GM21367 (cell line): ENCODE measurements around the gene KIF21B.
A peak's percentile ranks its signal among the peaks of the same experiment; 100 is the strongest.

Experiments used
- ATAC-seq: cut with Tn5 transposase; IDR thresholded peaks from one replicate; pipeline ENCODE4 v1.9.1; 2021; ENCODE audit not compliant: unreplicated experiment

The KIF21B gene, protein sequence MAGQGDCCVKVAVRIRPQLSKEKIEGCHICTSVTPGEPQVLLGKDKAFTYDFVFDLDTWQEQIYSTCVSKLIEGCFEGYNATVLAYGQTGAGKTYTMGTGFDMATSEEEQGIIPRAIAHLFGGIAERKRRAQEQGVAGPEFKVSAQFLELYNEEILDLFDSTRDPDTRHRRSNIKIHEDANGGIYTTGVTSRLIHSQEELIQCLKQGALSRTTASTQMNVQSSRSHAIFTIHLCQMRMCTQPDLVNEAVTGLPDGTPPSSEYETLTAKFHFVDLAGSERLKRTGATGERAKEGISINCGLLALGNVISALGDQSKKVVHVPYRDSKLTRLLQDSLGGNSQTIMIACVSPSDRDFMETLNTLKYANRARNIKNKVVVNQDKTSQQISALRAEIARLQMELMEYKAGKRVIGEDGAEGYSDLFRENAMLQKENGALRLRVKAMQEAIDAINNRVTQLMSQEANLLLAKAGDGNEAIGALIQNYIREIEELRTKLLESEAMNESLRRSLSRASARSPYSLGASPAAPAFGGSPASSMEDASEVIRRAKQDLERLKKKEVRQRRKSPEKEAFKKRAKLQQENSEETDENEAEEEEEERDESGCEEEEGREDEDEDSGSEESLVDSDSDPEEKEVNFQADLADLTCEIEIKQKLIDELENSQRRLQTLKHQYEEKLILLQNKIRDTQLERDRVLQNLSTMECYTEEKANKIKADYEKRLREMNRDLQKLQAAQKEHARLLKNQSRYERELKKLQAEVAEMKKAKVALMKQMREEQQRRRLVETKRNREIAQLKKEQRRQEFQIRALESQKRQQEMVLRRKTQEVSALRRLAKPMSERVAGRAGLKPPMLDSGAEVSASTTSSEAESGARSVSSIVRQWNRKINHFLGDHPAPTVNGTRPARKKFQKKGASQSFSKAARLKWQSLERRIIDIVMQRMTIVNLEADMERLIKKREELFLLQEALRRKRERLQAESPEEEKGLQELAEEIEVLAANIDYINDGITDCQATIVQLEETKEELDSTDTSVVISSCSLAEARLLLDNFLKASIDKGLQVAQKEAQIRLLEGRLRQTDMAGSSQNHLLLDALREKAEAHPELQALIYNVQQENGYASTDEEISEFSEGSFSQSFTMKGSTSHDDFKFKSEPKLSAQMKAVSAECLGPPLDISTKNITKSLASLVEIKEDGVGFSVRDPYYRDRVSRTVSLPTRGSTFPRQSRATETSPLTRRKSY (N-terminal part only)

DNA sequence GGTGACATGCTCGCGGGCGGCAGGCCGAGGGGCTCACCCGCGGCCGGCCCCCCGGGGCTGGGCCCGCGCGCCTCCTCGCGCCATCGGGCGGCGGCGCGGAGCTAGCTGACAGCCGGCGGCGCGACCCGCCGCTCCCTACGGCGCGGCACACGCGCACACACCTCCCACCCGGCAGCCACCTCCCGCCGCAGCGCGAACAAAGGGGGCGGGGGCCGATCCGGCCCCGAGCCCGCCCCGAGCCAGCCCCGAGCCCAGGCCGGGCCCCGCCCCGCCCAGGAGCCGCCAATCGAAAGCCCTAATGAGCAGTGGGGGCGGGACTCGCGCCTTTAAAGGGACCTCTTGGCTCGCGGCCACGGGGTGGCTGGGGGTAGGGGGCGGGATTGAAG is at the start of gene KIF21B:
Gene KIF21B (minus strand): TSS at position 198 of the 386 bp plus-strand sequence. CDS start 331 bp downstream, outside the sequence.
- ATAC-seq: peak; percentile 51

DNA sequence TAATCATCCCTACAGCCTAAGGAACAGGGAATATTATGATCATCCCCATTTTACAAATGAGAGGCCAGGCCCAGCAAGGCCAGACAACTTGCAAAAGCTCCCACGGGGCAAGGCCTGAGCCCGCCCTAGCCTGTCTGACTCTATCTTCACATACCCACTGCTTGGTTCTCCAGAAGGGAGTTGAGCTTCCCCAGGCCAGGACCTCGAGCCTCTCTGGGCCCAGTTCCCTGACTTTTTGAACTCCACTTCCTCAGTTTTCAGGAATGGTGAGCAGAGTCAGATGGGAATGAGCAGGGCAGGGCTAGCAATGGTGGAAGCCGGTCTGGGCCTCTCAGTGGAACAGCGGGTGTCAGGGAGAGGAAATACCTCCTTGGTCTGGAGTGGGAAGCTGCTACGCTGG is 49.4 kb upstream of the KIF21B start:
- no peak for ATAC-seq

DNA sequence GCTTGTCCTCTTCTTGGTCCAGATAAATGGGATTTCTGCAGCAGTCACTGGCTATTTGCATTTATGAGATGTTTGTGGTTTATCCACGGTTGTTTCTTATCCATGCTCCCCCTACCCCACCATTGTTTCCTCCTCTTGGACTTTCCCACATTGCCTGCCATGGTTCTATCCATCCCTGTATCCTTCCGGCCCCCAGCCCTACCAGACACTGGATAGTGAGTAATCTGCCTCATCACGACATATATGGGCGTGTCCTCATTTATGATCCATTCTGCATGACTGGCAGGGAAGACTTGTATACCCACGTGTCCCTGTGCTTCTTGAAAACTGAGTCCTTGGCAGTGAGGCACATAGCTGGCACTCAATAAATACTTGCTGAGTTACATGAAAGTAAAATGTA is 48.6 kb upstream of the KIF21B start:
- no peak for ATAC-seq

DNA sequence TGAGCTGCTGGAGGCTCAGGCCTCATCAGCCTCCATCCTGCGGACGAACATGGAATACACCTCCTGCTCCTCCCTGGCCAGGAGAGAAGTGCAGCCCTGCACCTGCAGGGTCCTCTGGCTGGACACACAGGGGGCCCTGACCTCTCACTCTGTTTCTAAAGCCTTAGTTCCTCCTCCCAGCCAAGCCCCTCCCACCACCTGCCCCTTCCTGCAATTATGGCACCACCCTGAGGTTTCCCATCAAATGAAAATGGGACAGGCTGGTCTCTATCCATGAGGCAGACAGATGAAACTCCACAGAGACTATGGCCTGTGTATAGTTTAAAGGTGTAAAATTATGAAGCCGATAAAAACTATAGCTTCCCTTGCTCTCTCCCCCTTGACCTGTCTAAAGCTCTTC is 46.1 kb upstream of the KIF21B start:
- no peak for ATAC-seq

DNA sequence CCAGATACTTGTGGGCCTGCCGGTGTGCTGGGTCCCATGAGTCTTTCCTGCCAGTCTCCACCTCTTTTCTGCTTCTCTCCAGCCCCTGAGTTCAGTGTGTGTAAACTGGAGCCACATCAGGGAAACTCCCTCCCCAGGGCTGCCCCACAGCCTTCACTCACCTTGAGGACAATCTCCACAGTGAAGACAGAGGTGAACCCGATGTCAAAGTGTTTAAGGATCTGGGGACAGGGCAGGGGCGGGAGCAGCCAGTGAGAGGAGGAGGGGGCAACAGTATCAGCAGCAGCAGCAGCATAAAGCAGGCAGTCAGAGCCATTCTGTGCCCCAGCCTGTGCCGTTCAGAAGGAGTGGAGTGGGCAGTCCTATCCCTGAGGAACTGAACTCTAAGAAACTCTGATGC is 45.5 kb upstream of the KIF21B start:
- no peak for ATAC-seq

DNA sequence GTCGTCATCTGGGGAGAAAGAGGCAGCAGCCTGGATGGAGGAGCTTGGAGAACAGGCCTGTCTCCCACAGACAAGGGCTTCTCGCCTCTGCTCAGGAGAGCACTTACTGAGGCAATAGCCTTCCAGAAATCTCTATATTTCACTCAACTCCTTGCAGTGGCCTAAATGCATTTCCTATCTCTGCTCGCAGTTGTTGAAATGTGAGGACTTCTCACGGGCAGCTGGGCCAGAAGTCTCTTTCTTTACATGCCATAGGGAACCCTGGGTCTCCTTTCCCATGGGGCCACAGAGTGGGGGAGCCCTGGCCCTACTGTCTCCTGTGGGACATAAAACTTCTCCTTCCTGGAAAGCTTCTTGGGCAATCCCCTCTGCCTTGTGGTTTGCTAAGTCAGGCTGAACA is 43.5 kb upstream of the KIF21B start:
- no peak for ATAC-seq

DNA sequence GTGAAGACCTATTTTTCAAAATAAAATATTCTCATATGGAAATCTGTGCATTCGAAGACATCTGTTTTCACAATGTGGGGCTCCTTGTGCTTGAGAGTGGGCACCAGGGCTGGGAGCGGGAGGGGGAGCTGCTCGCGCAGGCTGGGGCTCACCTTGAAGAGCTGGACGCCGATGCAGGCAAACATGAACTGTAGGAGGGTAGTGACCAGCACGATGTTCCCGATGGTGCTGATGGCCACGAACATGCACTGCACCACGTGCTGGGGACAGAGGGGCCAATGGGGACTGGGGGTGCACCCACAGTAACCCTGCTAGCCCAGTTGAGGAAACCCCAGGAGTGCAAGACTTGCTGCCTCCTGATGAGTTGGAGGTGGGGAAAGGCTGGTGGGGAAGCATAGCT is 42.2 kb upstream of the KIF21B start:
- ATAC-seq: no peak

DNA sequence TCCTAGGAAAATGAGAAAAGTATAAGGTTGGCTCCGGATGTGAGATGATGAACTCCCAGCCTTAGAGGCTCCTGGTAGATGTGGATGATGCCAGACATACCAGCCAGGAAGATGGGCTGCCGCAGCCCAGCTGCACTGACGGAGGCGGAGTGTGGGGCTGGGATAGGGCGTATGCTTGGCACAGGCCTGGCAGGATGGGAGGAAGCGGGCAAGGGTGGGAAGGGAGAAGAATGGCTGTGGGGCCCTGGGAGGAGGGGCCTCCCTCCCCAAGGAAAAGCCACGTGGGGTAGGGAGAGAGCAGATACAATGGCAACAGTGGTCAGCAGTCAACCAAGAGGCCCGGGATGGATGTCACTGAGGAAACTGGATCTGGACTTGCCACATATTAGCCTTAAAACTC is 41.3 kb upstream of the KIF21B start:
- ATAC-seq: no peak

DNA sequence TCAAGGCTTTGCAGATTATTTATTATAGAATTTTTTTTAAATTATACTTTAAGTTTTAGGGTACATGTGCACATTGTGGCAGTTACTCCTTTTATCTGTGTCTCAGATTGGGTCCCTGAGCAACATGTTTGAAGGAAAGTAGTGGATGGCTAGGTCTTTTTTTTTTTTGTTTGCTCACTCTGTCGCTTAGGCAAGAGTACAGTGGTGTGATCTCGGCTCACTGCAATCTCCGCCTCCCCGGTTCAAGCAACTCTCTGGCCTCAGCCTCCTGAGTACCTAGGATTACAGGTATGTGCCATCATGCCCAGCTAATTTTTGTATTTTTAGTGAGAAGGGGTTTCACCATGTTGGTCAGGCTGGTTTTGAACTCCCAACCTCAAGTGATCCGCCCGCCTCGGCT is 39.6 kb upstream of the KIF21B start:
- no peak for ATAC-seq

DNA sequence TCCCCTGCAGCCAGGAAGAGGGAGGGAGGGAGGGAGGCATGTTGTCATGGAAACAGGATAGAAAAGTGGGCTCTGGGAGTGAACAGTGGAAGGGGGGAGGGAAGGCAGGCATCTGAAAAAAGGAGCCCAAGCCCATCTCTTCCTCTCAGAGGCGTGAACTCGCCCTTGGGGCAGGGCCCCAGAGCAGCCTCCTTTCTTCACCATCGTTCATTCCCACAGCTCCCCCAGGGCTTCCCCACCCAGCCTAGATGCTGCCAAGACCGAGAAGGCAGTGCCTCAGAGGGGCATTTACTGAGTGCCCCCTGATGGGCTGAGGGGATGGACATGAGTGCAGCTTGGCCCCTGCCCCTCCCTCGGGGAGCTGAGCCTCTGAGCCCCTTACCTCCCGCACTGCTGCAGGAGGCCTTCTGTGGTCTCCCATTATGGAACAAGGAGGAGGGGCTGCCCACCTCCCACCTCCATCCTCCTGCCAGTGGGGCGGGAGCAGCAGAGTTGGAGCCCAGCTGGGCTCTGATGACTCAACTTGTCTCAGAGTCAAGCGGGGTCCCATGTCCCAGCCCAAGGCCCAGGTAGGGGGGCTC is 39.1 kb upstream of the KIF21B start:
- ATAC-seq: no peak

DNA sequence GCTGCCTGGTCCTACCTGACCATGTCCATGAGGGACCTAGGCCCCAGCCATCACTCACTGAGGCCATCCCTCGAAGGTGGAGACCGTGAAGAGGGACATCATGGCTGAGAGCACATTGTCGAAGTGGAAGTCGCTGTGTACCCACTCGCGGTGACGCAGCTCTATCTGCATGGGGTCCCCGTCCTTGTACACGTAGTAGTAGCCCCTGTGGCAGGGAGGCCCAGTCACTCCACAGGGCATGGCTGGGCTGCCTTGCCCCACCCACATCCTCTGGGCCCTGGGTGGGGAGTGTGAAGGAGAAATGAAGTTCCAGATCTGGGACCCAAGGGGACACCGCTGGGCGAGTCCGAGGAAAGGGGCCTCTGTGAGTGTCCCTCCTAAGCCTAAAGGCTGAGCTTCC is 38.4 kb upstream of the KIF21B start:
- ATAC-seq: no peak

DNA sequence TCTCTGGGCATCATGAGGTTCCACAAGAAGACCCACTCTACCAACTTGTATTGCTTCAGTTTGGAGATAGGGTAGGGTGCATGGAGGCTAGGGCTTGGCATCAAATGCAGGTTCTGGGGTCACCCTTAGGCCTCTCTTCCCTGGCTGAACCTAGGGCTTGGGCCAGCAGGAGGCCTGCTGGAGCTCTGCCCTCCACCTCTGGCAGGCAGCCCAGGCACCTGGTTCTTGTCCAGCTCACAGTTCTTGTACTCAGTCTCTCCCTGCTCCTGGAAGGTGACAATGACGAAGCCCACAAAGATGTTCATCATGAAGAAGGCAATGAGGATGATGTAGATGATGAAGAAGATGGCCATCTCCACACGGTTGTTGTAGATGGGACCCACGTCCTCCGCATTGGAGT is 37.5 kb upstream of the KIF21B start:
- ATAC-seq: no peak

DNA sequence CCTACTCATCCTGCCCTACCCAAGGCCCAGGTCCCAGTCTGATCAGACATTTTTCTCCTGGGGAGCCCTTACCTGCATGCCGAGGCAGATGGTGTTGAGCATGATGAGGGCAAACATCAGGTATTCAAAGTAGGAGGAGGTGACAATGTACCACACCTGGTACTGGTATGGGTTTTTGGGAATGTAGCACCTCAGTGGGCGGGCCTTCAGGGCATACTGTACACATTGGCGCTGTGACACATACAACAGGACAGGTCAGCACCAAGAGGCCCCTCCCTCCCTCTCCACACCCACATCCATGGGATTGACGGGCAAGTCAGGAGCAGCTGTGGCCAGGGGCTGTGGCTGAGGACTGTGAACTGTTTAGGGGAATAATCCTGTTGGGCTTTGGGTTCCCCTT is 37.1 kb upstream of the KIF21B start:
- no peak for ATAC-seq

DNA sequence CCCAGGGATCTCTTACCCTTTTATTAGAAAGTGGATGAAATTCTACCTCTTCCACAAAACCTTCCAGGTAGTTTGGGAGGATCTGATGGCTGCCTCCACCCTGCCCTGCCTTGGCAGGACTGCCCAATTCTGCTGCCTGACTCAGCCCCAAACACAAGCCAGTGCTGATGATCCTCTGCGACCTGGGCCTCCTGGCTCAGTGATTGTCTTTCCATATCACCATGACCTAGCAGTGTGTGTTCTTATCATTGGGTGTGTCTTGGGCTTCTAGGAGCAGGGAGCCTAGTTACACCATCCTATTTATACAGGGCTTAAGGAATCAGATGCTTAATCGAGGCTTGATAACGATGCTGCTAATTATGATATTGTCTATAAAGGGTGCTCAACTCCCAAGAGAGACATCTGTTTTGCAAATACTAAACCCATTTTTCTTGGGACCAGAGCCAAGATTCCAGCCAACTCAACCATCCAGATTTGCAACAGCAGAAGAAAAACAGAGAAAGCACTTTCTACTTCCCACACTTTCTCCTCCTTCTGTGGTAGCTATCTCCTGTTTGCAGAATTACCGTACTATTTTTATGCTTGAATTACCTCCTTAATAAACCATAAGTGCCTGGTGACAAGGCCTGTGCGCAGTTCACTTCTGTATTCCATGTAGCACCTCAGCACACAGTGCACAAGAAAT is 36.5 kb upstream of the KIF21B start:
- ATAC-seq: no peak

DNA sequence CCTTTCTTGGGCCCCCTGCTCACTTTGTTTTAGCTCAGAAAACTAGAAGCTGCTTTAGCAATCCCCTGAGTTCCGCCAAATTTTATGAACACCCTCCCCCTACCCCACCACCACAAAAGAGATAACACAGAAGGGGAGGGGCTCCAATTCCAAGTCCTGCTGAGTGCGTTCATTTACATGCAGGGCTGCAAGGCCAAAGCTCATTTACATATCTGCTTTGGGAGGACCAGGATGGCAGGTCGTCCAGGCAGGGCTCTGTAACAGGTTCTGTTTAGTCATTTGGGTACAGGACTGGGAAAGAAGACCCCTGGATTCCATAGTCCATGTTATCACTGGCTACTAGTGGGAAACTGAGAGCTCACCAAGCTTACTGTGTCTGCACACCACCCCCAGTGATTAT is 35.9 kb upstream of the KIF21B start:
- no peak for ATAC-seq

DNA sequence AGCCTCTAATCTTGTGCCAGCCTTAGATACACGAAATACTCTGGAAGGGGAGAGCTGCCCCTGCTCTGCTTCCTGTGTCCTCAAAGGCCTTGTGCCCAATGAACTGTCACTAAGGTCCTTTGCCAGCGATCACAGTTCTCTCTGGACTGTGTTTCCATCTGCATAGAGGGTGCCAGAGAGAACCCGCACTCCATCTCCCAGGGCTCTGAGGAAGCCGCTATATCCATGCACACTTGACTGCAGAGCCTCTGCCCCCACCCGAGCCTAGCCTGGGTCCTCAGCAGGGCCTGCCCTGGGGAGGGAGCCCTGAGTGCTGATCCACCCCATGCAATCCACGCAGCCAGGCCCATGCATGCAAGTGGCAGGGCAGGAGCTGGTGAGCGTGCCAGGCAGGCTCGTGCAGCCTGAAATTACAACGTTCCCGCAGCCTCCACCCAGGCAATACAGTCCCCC is 30.6 kb upstream of the KIF21B start:
- ATAC-seq: no peak

DNA sequence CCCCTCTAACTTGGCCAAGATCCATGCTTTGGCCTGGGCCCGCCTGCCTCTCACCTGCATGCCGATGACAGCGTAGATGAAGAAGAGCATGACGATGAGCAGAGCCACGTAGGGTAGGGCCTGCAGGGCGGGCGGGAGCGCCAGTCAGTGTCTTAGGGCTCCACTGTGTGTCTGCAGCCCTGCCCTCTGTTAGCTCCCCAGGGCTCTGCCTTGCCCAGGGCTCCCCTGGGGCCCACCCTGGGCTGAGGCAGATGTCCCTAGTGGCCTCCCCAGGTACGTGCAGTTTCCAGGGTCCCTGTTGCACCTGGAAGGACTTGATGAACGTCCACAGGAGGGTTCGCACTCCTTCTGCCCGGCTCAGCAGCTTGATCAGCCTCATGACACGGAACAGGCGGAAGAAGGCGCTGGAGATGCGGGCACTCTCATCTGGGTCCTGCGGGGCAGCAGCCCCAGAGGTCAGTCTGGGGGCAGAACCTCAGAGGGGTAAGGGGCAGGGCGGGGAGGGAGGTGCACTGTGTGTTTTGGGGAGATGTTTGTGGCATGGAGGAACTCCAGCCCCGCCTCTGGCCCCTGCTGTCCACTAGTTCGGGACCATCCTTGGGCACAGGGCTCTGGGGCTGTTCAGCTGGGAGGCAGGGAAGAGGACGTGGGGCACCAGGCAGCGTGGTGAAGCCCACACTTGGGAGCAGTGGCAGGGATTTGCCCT is 29.8 kb upstream of the KIF21B start:
- no peak for ATAC-seq

DNA sequence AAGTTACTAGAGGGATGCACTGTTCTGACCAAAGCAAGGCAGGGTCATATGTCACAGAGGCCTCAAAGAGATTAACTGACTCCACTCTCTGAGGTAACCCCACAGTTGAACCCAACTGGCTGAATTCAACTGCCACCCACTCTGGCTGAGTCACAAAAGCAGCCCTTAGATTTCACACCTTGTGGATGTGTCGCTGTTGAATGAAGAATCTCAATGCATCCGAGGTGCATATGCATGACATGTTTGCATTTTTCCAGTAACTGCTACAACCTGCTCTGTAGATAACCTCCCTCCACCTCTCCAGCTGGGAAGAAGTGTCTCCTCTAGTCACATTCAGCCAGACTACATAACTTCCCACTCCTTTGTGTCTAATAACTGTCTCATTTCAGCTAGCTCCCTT is 27.9 kb upstream of the KIF21B start:
- ATAC-seq: no peak

DNA sequence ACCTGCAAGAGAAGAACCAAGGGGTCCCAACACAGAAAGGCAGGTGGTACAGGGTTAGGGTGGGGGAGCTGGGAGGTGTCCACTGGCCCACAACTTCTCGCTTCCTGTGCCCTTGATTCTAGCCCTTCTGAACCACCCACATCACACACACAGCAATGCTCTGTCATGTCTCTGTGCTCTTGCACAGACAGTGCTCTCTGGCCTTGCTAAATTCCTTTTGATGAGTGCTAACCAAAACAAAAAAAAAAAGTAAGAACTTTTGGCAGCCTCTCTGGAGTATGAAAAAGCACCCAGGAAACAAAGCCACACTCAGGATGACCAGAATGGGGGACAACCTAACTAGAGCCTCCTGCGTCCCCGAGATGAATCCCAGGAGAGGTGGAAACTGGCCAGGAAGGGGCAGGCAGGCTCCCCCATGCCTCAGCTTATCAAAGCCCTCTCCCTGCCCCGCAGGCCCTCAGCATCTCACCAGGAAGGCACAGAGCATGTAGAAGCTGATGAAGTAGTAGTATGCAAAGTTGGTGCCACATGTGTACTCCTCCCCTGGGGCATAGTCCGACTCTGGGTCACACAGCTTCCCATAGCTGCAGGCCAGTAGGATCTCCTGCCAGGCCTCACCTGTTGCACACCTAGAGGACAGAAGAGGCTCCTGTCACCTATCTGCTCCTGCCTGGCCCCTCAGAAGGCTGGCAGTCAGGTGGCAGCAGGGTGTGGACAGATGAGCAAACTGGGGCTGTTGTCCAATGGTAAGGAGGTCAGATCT is 27.2 kb upstream of the KIF21B start:
- no peak for ATAC-seq
